Endometrium (tissue), 2 donors: ENCODE data around the gene TSPAN32.

Source experiments
- FAIRE-seq: peaks from 2 replicates; lab custom pipeline; 2012; peaks lifted over from hg19 to GRCh38; lab: Jason Lieb, UNC
- donor health status: control.
- donor health status: control.

TSPAN32 gene

DNA sequence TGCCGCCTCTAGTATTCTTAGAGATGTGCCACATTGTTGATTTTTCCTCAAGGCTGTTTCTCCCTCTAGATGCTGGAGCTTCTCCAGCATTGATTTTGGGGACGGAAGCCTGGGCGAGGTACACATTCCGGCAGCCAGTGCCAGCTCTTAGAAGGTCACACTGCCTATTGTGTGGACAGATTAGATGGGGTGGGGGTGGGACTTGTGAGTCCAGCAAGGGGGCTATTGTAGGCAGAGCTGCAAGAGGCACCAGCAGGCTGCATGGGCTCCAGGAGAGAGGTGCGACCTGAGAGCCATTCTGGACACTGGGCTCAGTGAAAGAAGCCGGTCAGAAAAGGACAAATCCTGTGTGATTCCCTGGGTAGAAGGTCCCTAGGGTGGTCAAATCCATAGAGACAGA is 12.5 kb upstream of the TSPAN32 start:
- FAIRE-seq: no peak

DNA sequence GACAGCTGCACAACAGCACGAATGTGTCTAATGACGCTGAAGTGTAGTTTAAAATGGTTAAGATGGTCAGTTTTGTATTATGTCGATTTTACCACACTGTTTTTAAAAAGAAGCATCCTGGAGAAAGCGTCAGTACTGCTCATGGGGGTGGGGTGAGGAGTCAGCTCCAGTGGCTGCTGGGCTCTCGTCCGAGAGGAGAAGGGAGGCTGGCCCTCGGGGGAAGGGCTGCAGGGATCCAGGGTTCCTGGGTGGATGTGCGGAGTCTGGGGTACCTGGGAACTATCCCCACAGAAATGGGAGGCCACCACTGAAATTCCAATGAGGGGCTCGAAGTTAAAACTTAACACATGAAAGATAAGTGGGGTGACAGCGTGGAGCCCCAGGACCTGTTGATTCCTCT is 12.0 kb upstream of the TSPAN32 start:
- FAIRE-seq: no peak

DNA sequence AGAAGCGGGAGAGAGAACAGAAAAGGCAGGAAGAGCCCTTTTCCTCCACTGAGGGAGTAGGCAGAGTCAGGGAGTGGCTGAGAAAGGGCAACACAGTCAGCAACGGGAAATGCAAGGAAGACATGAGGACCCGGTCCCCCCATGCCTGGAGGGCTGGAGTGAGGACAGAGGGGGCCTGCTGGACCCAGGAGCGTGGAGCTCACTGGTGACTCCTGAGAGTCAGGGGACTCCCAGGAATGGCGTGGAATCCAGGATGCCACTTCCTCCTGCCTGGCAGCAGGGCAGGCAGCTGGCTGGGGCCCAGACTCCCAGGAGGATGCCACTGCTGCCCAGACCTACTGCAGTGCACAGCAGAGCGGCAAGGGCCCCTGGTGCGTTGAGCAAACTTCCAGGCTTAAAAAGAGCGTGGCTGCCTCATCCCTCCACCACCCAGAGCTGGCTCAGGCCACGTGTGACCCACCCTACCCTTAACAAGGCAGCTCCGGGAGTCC is 11.4 kb upstream of the TSPAN32 start:
- FAIRE-seq: no peak

DNA sequence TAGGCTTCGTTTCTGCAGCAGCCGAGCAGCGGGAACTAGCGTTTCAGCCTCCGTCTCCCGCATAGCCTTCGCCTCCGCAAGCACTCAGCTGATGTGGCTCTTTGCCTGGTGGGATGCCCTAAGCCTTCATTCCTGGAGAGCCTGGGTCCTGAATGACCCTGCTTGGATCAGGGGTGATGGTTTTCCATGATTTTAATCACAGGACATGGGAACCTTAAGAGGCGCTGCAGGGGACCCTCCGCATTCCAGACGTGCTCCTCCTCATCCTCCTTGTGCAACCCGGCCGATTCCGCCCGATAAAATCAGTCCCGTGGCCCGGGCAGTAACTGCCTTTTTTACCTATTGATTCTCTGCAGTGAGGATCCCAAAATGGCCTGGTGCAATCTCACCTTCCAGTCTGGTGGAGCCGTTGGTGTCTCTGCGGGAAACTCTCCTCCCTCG is 8.3 kb upstream of the TSPAN32 start:
- FAIRE-seq: no peak

DNA sequence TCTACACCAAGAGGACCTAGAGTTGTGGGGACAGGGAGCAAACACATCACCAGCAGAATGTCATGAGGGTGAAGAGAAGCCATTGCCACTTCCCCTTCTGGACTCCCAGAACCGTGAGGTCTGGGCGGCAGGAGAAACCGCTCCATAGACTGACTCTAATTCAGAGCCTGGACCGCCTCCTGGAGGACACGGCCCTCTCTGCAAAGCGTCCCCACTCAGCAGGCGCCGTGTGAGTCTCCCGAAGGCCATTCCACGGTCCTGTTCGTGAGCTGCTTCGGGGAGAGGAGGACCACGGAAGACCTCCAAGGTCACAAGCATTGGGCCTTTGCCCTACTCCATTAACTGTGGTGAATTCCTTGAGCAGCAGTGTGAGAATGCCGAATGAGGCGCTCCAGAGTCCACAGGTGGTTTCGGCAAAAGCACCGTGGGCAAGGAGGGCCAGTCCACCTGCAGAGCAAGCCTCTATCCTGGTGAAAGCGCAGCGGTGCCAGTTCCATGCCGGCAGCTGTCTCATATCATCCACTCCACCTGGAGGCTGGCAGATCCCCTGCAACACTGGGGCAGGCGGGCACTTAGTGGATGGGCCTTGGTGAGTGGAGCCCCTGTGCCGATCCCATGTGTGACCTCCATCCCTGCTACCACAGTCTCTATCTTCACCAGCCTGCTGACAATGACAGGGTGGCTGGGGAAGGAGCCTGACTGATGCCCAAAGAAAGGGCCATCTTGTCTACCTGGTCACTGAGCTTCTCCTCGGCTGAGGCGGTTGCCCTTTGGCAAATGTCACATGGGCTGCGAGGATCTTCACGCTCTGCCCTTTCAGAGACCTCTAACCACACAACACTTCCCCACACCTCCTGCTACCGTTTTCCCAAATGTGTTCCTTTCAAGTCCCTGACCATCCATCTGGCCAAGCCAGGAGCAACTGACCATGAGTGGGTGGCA is 7.6 kb upstream of the TSPAN32 start:
- FAIRE-seq: no peak

DNA sequence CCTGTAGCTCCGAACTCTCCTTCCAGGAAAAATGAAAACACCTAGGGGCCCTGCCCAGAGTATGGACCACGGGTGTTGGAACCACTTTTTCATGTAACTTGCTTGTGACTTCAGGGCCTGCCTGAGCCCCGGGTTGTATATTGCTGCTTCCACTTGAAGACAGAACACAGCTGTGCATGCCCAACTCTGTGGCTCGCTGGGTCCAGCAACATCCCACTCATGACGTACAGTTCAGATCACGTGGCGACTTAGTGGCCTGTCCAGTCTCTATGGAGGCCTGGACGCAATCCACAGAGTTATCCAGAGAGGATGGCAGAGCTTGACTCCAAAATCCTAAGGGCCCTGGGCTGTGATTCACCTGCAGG is 6.9 kb upstream of the TSPAN32 start:
- no peak for FAIRE-seq

DNA sequence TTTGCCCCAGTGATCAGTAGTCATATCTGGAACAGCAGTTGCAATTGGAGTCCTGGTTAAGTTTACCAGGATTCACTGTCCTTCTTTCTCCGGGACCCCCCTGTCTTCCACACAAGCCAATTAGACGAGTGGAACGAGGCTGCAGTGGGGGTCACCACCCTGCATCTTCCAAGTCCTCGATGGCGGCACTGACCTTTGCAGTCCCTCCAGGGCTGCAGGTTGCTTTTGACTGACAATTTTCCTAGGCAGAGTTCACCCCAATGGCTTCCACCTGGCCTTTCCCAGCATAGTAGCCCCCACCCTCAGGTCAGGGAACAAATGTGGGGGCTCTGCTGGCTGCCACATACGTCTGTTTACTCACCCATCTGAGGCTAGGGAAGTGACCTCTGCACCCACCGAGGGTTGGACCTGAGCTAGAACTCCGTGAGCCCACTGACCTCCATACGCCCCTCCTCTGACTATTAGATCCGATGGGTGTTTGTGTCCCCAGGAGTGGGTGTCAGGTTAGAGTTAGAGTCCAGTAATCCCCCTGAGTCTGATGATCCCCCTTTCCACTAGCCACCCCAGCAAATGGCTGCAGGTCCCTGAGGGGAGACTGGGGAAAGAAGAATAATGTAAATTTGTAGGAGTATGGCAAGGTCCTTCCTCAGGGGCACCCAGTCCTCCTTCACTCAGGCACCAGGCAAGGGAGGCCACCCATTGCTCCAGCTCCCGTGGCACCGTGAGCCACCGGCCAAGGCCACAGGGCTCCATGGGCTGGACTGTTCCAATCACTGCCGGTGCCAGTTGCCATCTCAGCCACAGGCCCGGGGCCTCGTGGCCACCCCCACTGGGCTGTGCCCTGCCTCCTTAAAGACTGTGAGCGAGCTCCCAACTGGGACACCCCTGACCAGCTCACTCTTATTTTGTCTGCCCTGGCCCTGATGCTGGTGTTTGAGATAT is 5.6 kb upstream of the TSPAN32 start:
- FAIRE-seq: no peak

DNA sequence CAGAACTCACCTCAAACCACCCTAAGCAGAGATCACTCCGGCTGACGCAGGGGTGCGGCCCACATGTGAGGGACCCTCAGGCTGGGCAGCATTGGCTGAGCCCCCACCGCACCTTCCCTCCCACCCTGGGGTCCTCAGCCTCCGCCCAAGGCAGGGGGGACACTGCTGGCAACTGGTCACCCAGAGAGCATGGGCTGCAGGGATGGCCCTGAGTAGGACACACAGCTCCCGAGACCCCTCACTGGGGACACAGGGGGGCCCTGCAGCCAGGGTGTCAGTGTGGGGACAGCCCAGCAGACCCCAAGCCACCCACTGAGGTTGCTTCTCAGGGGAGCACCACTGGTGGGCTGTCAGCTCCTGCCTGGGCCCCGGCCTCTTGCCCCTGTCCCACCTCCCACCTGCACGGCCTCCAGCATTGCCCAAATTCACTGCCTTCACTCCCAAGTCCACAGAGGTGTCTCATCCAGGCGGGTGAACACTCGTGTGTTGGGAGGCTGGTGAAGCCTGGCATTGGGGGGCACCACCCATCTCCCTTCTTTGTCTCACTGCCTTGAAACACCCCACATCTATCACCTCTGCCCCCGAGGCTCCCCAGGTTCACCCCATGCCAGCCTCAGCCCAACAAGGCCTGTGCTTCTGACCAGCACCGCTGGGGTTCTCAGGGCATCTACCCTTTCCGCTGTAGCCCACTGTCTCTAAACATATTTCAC is 4.7 kb upstream of the TSPAN32 start:
- FAIRE-seq: no peak

DNA sequence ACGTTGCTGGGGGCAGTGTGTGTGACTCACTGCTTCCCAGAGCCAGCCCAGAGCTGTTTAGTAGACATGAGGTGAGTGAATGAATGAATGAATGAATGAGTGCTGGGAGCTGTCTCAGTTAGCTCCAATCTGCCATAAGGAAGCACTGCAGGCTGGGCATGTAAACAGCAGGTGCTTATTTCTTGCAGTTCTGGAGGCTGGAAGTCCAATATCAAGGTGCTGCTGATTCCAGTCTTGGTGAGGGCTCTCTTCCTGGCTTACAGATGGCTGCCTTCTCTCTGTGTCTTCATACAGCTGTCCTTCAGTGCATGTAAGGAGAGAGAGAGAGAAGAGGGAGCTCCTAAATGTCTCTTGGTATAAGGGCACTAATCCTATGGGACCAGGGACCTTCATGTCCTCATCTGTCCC is 4.2 kb upstream of the TSPAN32 start:
- no peak for FAIRE-seq

DNA sequence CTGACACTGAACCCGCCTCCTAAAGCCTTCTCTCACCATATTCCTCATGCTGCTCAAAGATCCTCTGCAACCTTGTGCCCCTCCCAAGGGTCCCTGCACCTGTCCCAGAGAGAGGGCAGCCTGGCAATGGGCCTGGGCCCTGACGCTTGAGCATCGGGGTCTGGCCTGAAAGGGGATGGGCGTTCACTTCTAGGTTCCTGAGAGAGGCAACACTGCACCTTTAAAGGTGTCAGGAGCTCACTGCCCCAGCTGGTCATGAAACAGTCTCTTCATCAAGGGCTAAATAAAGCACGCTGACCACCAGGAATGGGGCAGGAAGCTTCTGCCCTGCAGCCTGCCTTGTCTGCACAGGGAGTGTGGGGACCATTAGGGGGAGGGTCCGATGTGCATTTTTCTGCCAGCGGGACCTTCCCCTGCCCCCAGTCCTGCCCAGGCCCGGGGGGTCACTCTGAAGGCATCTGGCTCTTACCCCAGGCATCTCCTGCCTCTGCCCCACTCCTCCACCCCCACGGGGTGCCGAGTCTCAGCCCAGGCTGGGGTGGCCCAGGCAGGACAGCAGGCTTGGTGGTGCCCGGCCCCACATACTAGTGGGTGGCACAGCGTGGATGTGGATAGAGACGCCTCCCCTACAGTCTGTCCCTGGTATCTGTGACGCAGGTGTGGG is 3.5 kb upstream of the TSPAN32 start:
- no peak for FAIRE-seq

DNA sequence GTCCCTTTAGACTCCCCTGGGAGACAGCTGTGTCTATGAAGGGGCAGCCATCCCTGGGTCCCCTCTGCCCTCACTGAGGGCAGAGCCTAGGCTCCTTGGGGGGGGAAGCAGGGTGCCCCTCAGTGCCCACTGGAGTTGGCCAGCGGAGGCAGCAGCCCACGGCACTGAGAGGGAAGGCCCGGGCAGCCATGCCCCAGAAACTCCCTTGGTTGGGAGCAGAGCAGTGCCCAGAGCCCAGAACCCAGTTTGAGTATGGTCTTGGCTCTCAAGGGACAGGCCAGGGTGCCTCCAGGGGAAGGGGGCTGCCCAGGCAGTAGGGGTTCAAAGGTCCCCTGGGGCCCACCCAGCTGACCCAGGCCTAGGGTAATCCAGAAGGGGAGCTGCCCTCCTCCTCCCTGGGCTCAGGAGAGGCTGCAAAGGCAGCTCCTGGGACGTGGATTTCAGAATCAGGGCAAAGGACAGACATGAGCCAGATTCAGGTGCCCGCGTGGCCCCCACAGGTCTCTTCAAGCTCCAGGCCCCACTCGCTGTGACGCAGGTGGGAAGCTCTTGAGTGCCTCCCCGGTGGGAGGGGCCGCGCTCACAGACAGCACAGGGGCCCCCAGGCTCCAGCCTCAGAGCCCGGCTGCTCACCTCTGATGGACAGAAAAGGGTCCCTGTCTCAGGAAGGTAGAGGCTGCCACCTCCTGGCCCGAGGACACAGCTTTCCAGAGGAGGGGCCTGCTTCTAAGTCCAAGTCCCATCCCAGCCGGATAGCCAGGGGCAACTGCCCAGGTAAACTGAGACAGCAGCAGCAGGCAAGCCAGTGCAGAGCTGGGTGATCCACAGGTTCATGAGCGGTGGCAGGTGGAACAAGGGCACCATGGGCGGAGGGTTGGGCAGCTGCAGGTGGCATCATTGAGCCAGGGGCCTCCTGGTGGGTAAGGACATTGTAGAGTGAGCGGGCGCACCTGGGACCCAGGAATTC is 2.7 kb upstream of the TSPAN32 start:
- FAIRE-seq: no peak

DNA sequence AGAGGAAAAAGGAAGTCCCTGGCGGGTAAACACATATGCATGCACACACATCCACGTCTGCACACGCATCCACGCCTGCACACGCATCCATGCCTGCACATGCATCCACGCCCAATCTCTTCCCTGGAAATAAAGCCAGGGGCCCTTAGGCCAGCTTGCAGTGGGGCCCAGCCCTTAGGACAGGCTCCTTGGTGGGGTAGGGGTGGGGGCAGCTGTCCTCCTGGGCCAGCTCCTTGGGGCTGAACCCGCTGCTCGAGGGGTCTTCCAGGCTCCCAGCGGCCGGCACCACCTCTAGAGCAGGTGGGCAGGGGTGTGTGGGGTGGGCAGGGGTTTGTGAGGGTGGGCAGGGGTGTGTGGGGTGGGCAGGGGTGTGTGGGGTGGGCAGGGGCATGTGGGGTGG is 2.0 kb upstream of the TSPAN32 start:
- FAIRE-seq: no peak

DNA sequence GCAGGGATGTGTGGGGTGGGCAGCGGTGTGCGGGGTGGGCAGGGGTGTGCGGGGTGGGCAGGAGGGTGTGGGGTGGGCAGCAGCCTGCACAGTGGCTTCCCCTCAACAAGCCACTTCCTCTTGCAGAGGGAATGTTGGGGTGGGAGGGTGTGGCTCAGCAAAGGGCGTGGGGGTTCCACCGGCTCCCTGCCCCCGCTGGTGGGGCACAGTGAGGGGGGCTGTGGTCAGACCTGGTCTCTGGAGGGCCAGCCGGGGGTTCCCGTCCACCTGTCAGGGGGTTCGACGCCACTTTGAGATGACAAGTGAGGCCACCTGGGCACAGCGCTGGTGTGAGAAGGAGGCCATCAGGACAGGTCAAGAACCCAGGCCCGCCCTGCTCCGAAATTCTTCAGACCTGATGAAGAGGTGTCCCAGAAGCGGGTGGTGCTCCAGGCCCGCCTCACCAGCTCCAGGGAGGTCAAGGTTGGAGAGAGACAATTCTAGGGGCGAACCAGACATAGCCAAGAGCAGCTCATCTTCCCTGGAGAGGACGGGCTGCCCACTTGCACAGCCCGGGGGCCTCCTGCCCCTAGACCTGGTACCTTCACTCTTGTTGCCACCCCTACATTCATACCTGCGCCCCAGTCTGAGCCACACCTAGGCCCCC is 1.4 kb upstream of the TSPAN32 start:
- FAIRE-seq: no peak

DNA sequence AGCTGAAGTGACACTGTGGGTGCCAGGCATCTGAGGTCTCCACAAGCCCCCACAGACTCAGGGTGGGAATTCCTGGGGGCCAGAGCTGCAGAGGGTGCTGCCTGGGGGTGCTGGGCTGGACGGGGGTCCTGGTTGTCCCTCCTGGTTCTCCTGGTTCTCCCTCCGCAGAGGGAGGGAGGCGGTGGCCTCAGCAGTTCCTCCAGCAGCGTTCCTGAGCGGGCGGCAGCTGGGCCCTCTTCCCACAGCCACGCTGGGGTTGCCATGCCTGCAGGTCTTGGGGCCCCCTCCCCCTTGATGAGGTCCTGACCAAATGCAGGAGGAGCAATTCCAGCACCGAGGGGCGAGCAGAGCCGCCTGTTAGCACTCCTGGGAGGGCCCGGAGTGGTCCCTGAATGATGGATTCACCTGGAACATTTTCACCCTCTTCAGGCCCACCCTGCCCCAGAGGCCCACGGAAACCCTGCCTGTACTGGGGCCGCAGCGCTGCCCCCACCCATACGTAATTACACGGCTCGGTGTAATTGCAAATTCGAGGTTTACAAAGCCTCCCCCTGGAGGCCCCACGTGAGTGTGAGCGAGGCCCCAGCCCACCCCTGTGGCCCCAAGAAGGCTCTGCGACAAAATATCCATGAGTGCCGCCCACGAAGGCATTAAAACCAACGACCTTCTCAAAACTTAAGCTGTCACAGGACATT is 730 bp upstream of the TSPAN32 start:
- FAIRE-seq: no peak

DNA sequence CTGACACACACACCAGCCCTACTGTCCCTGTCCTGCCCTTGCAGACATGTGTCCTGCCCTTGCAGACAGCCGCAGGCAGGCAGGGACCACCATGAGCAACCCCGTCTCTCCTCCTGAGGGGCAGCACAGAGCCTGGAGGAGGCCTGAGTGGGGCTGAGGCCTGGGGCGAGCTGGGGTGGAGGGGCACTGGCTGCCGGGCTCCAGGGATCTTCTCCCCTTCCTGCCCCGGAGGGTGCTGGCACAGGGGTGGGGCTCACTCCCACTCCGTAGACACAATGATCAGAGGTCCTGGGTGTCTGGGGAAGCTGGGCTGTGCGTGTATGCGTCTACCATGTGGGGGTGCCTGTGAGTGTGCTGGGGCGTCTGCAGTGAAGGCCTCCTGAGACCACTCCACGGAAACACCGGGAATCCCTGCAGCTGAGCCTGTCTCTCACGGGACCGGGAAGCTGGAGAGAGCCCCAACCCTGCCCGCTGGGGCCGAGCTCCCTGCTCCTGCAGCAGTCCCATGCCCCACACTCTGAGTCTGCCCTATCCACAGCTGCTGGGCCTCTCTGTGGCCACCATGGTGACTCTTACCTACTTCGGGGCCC is 588 bp downstream of the TSPAN32 start:
- no peak for FAIRE-seq

DNA sequence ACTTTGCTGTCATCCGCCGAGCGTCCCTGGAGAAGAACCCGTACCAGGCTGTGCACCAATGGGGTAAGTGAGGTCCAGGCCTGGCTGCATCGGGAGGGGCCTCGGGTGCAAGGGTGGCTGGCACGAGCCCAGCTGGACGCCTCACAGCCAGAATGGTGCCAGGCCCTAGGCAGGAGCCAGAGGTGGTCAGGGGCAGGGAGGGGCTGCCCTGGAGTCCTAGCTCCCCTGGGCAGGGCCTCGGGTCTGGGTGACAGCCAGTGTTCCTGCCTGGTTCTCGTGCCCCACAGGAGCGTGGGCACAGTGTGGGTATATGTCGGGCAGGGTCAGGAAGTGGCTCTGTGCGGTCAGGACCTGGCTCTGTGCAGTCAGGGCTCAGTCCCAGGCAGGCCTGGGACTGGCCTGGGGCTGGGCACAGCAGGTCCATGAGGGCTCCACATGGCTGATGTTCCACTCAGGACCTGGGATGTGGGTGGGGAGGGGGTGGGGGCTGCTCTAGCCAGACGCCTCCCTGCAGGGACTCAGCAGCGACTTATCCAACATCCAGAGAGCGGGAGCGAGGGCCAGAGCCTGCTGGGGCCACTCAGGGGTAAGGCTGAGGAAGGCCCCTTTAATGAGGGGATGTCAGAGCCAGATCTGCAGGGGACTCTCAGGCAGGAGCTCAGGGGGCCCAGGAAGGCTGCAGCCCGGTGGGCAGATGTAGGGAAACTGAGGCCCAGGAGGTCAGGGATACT is 1.2 kb downstream of the TSPAN32 start:
- FAIRE-seq: no peak

DNA sequence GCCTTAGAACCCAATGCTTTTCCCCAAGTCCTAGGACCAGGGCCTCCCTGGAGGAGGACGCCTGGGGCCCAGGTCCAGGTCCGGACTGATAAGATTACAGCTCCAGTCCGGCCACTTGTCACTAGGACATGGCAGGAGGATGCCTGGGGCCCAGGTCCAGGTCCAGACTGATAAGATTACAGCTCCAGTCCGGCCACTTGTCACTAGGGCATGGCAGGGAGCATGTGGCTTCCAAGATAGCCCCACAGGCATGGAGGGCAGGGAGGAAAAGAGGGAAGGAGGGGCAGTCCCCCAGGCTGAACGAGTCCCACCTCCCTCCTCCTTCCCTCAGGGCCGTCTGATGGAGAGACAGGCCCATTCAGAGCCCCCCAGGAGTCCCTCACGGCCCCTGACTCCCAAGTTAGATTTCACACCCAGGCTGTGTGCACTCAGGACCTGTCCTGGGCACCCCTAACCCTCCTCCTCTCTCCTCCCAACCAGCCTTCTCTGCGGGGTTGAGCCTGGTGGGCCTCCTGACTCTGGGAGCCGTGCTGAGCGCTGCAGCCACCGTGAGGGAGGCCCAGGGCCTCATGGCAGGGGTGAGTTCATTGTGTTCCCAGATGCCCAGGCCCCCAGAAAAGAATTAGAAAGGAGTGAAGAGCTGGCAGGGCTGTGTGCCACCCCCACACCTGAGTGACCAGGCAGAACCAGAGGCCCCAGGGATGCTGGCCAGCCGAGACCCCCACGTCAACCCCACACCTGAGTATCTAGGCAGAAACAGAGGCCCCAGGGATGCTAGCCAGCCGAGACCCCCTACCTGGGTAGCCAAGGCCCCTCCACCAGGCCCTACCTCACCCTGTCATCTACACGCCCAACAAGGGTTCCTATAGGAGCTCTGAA is 2.1 kb downstream of the TSPAN32 start:
- no peak for FAIRE-seq
